HepG2 (cell line): ENCODE measurements around the gene RTBDN. TPM values are rescaled to one million over a fixed set of nuclear protein-coding genes. Genes with fewer than 3 reads are reported as not detected.

Experiments
- ARNTL ChIP-seq: sonication (generic); formaldehyde crosslinking; IDR thresholded peaks from 2 replicates; pipeline ENCODE4 v1.4.0; 2020; ENCODE audit warnings: mild to moderate bottlenecking, missing genetic modification reagents
- DR1 ChIP-seq: sonication (generic); formaldehyde crosslinking; IDR thresholded peaks from 2 replicates; pipeline ENCODE4 v1.8.0; 2021; ENCODE audit warnings: mild to moderate bottlenecking, missing genetic modification reagents, inconsistent platforms
- HNRNPLL ChIP-seq: fragments of 200-400 bp; formaldehyde crosslinking; IDR thresholded peaks from 2 replicates; pipeline ENCODE4 v1.6.1; 2017; ENCODE audit warnings: mild to moderate bottlenecking, low read depth, low read length; ENCODE audit not compliant: poor library complexity, severe bottlenecking
- JDP2 ChIP-seq: sonication (generic); formaldehyde crosslinking; IDR thresholded peaks from 2 replicates; pipeline ENCODE4 v1.8.1; 2022; ENCODE audit warnings: missing genetic modification reagents, borderline replicate concordance
- KAT2B ChIP-seq: fragments of 150-350 bp; IDR thresholded peaks from 2 replicates; pipeline ENCODE4 v1.6.1; 2014; ENCODE audit warnings: low read depth, low read length, borderline replicate concordance
- MEIS1 ChIP-seq: sonication (generic); formaldehyde crosslinking; IDR thresholded peaks from 2 replicates; pipeline ENCODE4 v1.9.0; 2021; ENCODE audit warnings: mild to moderate bottlenecking, missing genetic modification reagents, moderate library complexity, borderline replicate concordance
- NFKBIZ ChIP-seq: IDR thresholded peaks from 2 replicates; pipeline ENCODE4 v1.6.1; 2018; ENCODE audit warnings: missing genetic modification reagents, missing compliant biosample characterization
- PHF20 ChIP-seq: sonication (generic); formaldehyde crosslinking; IDR thresholded peaks from 2 replicates; pipeline ENCODE4 v1.5.0; 2020; ENCODE audit warnings: mild to moderate bottlenecking, missing genetic modification reagents
- SALL1 ChIP-seq: sonication (generic); formaldehyde crosslinking; IDR thresholded peaks from 2 replicates; pipeline ENCODE4 v1.8.0; 2022; ENCODE audit warnings: mild to moderate bottlenecking, missing genetic modification reagents
- TCF12 ChIP-seq, 2 experiments: fragments of 450-650 bp in 1 of 2; sonication (generic) in 1 of 2; formaldehyde crosslinking in 1 of 2; IDR thresholded peaks; 2 replicates each; pipeline versions ENCODE4 v1.6.1 to v1.8.0; 2017 to 2022; ENCODE audit warnings: antibody characterized with exemption in 1 of 2, mild to moderate bottlenecking in 1 of 2, missing genetic modification reagents in 1 of 2, moderate library complexity in 1 of 2
- TEAD3 ChIP-seq: optimal IDR thresholded peaks from 2 replicates; pipeline ENCODE3; 2016; ENCODE audit warnings: borderline replicate concordance
- THAP11 ChIP-seq: IDR thresholded peaks from 2 replicates; pipeline ENCODE4 v1.6.1; 2016; ENCODE audit warnings: missing biosample characterization, missing genetic modification reagents
- WIZ ChIP-seq: sonication (generic); formaldehyde crosslinking; IDR thresholded peaks from 2 replicates; pipeline ENCODE4 v1.5.1; 2020; ENCODE audit warnings: mild to moderate bottlenecking, missing genetic modification reagents
- ZBTB1 ChIP-seq: sonication (generic); formaldehyde crosslinking; IDR thresholded peaks from 2 replicates; pipeline ENCODE4 v1.4.0; 2020; ENCODE audit warnings: missing genetic modification reagents, borderline replicate concordance
- ZNF329 ChIP-seq: sonication (generic); formaldehyde crosslinking; IDR thresholded peaks from 2 replicates; pipeline ENCODE4 v1.9.0; 2021; ENCODE audit warnings: low read depth, mild to moderate bottlenecking, missing genetic modification reagents
- ZNF44 ChIP-seq: sonication (generic); formaldehyde crosslinking; IDR thresholded peaks from 2 replicates; pipeline ENCODE4 v1.5.1; 2020; ENCODE audit warnings: mild to moderate bottlenecking, missing genetic modification reagents
- ZNF597 ChIP-seq: sonication (generic); formaldehyde crosslinking; IDR thresholded peaks from 2 replicates; pipeline ENCODE4 v1.5.0; 2020; ENCODE audit warnings: missing genetic modification reagents
- ZNF747 ChIP-seq: sonication (generic); formaldehyde crosslinking; IDR thresholded peaks from 2 replicates; pipeline ENCODE4 v1.8.1; 2023; ENCODE audit warnings: missing genetic modification reagents, mild to moderate bottlenecking, borderline replicate concordance
- ZNF775 ChIP-seq: sonication (generic); formaldehyde crosslinking; IDR thresholded peaks from 2 replicates; pipeline ENCODE4 v1.4.0; 2020; ENCODE audit warnings: missing genetic modification reagents, mild to moderate bottlenecking, moderate library complexity, borderline replicate concordance
- ZNF841 ChIP-seq: sonication (generic); formaldehyde crosslinking; IDR thresholded peaks from 2 replicates; pipeline ENCODE4 v1.8.1; 2023; ENCODE audit warnings: missing genetic modification reagents, borderline replicate concordance
- polyA plus RNA-seq, 8 experiments: library from polyadenylated mRNA; depleted of rRNA in 3 of 8; stranded (reverse) in 7 of 8; unstranded in 1 of 8; fragments of >200 nt; fragmentation: Illumina TruSeq in 4 of 8; extraction: Trizol in 4 of 8; gene quantifications; 2 replicates each; pipeline versions ENCODE4 v1.2.1 to v1.2.3, GENCODE V29; 2011 to 2016; ENCODE audit warnings: low read depth in 4 of 8, missing spikeins in 1 of 8, mixed read lengths in 1 of 8; ENCODE audit not compliant: insufficient read depth in 1 of 8
- total RNA-seq, 5 experiments: library from RNA; depleted of rRNA; stranded (reverse); fragments of >200 nt; fragmentation: Illumina TruSeq; extraction: Trizol; gene quantifications; 2 replicates each; pipeline ENCODE4 v1.2.3, GENCODE V29; 2016; ENCODE audit warnings: low read depth in 1 of 5
- TF ChIP-seq, protein P1 (sequence below): sonication (generic); formaldehyde crosslinking; IDR thresholded peaks from 2 replicates; pipeline ENCODE4 v1.8.0; 2022; ENCODE audit warnings: missing genetic modification reagents, mild to moderate bottlenecking, moderate library complexity, borderline replicate concordance
- TF ChIP-seq, protein P2 (sequence below): sonication (generic); formaldehyde crosslinking; IDR thresholded peaks from 2 replicates; pipeline ENCODE4 v1.4.0; 2020; ENCODE audit warnings: missing genetic modification reagents
- TF ChIP-seq, protein P3 (sequence below): sonication (generic); formaldehyde crosslinking; IDR thresholded peaks from 2 replicates; pipeline ENCODE4 v1.8.1; 2023; ENCODE audit warnings: missing genetic modification reagents, mild to moderate bottlenecking, borderline replicate concordance
- TF ChIP-seq, protein P4 (sequence below): sonication (generic); formaldehyde crosslinking; IDR thresholded peaks from 2 replicates; pipeline ENCODE4 v1.8.0; 2022; ENCODE audit warnings: low read depth, missing genetic modification reagents

Gene RTBDN
- total and polyA plus RNA-seq, 2 of the 13 experiments (the other 11 are each of a cell fraction or from before 2014, with no cell fraction given), result 0.27 to 0.48 TPM

DNA sequence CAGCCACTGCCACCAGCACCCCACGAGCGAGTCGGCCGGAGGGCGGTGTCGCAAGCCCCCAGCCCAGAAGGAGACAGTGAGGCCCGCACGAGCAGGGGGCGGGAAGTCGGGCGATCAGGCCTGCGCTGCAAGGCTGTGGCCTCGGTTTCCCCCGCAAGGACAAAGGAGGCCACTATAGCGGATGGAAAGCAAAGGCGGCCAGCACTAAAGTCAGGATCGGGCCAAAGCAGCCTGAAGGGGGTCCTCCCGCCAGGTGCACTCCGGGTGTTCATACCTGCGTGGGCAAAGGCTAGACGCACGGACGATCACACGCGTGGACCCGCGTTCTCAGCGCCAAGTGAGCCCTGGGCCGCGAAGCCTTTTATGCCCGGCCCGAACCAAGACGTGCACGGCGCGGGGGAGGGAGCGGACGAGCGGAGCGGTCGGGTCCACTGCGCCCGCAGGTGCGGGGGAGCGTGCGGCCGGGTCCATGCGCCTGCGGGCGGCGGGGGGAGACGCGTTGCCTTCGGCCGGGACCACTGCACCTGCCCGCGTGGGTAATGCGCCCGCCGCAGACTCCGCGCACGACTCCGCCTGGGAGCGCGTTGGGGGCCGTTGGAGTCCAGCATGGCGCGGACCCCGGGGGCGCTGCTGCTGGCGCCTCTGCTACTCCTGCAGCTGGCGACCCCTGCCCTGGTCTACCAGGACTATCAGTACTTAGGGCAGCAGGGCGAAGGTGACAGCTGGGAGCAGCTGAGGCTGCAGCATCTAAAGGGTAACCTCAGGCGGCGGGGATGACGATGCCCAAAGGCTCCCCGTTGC is 32.7 kb downstream of the RTBDN start, which contains the start of the genes PRDX2 and THSD8 (continued):
- TF ChIP-seq ZNF597 (CRISPR knock-in tag) (peak; percentile 85; the same call in 1 of the 2 replicates), ZNF775 (CRISPR knock-in tag) (no peak), SALL1 (CRISPR knock-in tag) (peak; percentile 79; the same call in 1 of the 2 replicates), JDP2 (CRISPR knock-in tag) (no peak; the same call in 1 of the 2 replicates), MEIS1 (CRISPR knock-in tag) (peak; percentile 64), ZBTB1 (CRISPR knock-in tag) (no peak), ZNF841 (CRISPR knock-in tag) (no peak; the same call in 1 of the 2 replicates), KAT2B (no peak), DR1 (CRISPR knock-in tag) (peak; percentile 97), WIZ (CRISPR knock-in tag) (peak; percentile 74; the same call in 1 of the 2 replicates), ARNTL (CRISPR knock-in tag) (peak; percentile 74), ZNF747 (CRISPR knock-in tag) (peak; percentile 85; the same call in 1 of the 2 replicates), HNRNPLL (peak; percentile 68), ZNF44 (CRISPR knock-in tag) (peak; percentile 60; the same call in 1 of the 2 replicates), TCF12 (IDR thresholded peaks at IDR 0.05) (no peak), TCF12 (CRISPR knock-in tag; IDR thresholded peaks at IDR 0.05) (0 out of 2 replicates have a peak, but pooled peaks have one; percentile 30), THAP11 (CRISPR knock-in tag) (peak; percentile 91), PHF20 (CRISPR knock-in tag) (peak; percentile 48; the same call in 1 of the 2 replicates), TEAD3 (CRISPR knock-in tag) (no peak), NFKBIZ (CRISPR knock-in tag) (peak; percentile 71), ZNF329 (CRISPR knock-in tag) (no peak)
- TF ChIP-seq, protein P1, sequence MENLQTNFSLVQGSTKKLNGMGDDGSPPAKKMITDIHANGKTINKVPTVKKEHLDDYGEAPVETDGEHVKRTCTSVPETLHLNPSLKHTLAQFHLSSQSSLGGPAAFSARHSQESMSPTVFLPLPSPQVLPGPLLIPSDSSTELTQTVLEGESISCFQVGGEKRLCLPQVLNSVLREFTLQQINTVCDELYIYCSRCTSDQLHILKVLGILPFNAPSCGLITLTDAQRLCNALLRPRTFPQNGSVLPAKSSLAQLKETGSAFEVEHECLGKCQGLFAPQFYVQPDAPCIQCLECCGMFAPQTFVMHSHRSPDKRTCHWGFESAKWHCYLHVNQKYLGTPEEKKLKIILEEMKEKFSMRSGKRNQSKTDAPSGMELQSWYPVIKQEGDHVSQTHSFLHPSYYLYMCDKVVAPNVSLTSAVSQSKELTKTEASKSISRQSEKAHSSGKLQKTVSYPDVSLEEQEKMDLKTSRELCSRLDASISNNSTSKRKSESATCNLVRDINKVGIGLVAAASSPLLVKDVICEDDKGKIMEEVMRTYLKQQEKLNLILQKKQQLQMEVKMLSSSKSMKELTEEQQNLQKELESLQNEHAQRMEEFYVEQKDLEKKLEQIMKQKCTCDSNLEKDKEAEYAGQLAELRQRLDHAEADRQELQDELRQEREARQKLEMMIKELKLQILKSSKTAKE, result peak; percentile 62; the same call in 1 of the 2 replicates
- TF ChIP-seq, protein P2, sequence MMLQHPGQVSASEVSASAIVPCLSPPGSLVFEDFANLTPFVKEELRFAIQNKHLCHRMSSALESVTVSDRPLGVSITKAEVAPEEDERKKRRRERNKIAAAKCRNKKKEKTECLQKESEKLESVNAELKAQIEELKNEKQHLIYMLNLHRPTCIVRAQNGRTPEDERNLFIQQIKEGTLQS (CRISPR knock-in tag), result 0 out of 2 replicates have a peak, but pooled peaks have one; percentile 6
- TF ChIP-seq, protein P3, sequence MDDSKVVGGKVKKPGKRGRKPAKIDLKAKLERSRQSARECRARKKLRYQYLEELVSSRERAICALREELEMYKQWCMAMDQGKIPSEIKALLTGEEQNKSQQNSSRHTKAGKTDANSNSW, result peak; percentile 56; the same call in 1 of the 2 replicates
- TF ChIP-seq, protein P4, sequence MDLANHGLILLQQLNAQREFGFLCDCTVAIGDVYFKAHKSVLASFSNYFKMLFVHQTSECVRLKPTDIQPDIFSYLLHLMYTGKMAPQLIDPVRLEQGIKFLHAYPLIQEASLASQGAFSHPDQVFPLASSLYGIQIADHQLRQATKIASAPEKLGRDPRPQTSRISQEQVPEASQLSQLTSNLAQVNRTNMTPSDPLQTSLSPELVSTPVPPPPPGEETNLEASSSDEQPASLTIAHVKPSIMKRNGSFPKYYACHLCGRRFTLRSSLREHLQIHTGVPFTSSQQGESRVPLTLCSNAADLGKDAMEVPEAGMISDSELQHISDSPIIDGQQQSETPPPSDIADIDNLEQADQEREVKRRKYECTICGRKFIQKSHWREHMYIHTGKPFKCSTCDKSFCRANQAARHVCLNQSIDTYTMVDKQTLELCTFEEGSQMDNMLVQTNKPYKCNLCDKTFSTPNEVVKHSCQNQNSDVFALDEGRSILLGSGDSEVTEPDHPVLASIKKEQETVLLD (CRISPR knock-in tag), result peak; percentile 35; the same call in 1 of the 2 replicates
